Left forelimb (tissue), 1 donor: ENCODE results near the gene TTC16.

Source experiments
- DNase-seq: peaks from one replicate; pipeline ENCODE4 v3.0.0-alpha.2; 2018; ENCODE audit warnings: low spot score

The TTC16 gene

GRCh38 chr9:127698985-127699670 is 16.8 kb upstream of the TTC16 start:
- peak; percentile 95 for DNase-seq

- DNase-seq: no peak
Observed at GRCh38 chr9:127700140-127700539, 15.7 kb upstream of the TTC16 start.

- DNase-seq: no peak
Observed at GRCh38 chr9:127700594-127701255, 15.2 kb upstream of the TTC16 start.

- DNase-seq: no peak
Observed at GRCh38 chr9:127703289-127703946, 12.5 kb upstream of the TTC16 start.

GRCh38 chr9:127705577-127706379 is 10.1 kb upstream of the TTC16 start:
- DNase-seq: no peak

GRCh38 chr9:127706836-127707241 is 9.0 kb upstream of the TTC16 start, which contains the start of gene CFAP157:
Gene CFAP157 (plus strand): TSS chr9:127706988. CDS start chr9:127707032, 44 bp downstream.
- no peak for DNase-seq

GRCh38 chr9:127707766-127708165 is 8.1 kb upstream of the TTC16 start:
- DNase-seq: no peak

GRCh38 chr9:127708952-127709587 is 6.8 kb upstream of the TTC16 start:
- no peak for DNase-seq

- DNase-seq: no peak
Observed at GRCh38 chr9:127710204-127710783, 5.6 kb upstream of the TTC16 start.

GRCh38 chr9:127711226-127711701 is 4.6 kb upstream of the TTC16 start:
- no peak for DNase-seq

- DNase-seq: no peak
Observed at GRCh38 chr9:127711831-127712274, 4.0 kb upstream of the TTC16 start.

- DNase-seq: no peak
Observed at GRCh38 chr9:127712371-127712770, 3.5 kb upstream of the TTC16 start.

GRCh38 chr9:127712867-127713266 is 3.0 kb upstream of the TTC16 start:
- no peak for DNase-seq

- no peak for DNase-seq
Observed at GRCh38 chr9:127714020-127714750, 1.7 kb upstream of the TTC16 start.

GRCh38 chr9:127714951-127715469 is 869 bp upstream of the TTC16 start:
- DNase-seq: no peak

GRCh38 chr9:127716412-127716811 is 533 bp downstream of the TTC16 start:
- no peak for DNase-seq

- DNase-seq: no peak
Observed at GRCh38 chr9:127717766-127718165, 1.9 kb downstream of the TTC16 start.

- no peak for DNase-seq
Observed at GRCh38 chr9:127720031-127720864, 4.4 kb downstream of the TTC16 start.

GRCh38 chr9:127720865-127721227 is 5.0 kb downstream of the TTC16 start:
- no peak for DNase-seq
